ENCODE measurements around the gene TSSK2.

The TSSK2 gene

GRCh38 chr22:19106886-19107729, 24.0 kb upstream of the TSSK2 start:
- no peak for DNase-seq

- DNase-seq = no peak
Observed at GRCh38 chr22:19107730-19108074, 23.4 kb upstream of the TSSK2 start.

- no peak for DNase-seq
Observed at GRCh38 chr22:19108807-19109197, 22.3 kb upstream of the TSSK2 start.

DNA sequence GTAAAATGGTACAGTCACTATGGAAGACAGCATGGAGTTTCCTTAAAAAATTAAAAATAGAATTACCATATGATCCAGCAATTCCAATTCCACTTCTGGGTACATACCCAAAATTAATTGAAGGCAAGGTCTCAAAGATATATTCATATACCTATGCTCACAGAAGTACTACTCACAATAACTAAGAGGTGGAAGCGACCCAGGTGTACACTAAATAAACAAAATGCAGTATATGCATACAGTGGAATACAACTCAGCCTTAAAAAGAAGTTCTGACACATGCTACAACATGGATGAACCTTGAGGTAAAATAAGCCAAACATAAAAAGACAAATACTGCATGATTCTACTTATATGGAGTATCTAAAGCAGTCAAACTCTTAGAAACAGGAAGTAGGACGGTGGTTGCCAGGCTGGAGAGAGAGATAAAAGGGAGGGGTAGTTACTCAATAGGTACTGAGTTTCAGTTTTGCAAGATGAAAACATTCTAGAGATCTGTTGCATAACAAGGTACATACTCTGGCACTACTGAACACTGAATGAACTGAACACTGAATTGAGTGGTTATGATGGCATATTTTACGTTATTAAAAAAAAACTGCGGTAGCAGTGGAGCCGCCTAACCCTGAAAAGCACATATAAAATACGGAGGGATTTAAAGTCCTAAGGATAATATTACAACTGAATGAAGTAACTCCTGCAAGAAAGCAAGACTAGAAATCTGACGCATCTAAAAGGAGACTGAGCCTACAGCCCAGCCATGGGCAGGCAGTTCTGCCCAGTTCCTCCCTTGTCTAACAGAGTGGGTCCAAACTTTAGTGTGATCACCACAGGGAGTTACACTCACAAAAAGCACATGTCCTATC, 21.7 kb upstream of the TSSK2 start:
- peak; percentile 47 for DNase-seq

DNA sequence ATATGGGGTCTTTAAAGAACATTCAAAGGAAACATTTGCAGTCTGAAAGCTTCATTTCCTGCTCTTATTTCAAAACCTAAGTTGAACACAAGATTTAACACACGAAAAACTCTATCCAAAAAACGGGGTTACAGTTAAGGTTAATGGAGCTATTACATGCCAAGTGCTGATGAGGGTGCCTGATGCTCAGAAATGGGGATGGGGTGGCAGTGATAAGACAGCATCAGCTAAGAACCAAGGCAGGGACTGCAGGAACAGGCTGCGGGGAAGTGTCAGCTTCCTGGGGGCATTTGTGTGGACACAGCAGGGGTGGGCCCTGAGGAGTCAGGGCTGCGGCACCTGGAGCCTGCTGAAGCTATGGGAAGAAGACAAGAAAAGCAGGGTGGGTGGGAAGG, 21.0 kb upstream of the TSSK2 start:
- DNase-seq = no peak

GRCh38 chr22:19110646-19111045, 20.5 kb upstream of the TSSK2 start:
- DNase-seq = no peak

DNA sequence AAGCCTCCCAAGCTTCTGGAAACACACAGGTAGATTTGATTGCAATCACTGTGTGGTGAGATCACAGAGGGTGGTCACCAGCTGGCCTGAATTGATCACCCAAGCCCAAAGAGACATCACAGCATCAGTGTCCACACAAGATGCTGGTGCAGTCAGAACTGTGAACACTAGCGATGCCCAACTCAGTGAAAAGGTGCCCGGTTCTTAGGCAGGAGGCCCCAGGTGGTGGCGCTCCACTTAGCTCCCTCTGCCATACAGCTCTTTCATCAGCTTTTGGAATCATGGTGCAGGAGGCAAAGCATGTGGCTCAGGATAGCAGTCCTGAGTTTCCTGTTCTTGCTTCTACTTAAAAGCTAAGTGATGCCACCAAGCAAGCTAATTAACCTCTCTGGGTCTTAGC, 20.0 kb upstream of the TSSK2 start:
- DNase-seq = no peak

GRCh38 chr22:19111584-19111983, 19.5 kb upstream of the TSSK2 start:
- DNase-seq = no peak

DNA sequence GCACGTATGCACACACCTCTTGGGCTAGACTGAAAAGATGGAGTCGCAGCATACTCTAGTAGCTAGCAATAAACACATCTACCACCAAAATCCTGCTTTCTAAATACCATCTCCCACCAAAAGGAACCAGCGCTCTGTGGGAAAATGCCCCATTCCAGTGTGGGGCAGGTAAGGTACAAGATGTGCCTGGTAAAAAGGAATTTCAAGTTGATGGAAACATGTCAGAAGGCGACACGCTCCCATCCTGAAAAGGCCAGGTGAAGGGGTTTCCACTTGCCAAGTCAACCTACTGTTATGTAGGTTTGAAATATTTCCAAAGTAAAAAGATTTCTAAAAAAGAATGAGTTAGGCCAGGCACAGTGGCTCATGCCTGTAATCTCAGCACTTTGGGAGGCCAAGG, 17.7 kb upstream of the TSSK2 start:
- no peak for DNase-seq

DNA sequence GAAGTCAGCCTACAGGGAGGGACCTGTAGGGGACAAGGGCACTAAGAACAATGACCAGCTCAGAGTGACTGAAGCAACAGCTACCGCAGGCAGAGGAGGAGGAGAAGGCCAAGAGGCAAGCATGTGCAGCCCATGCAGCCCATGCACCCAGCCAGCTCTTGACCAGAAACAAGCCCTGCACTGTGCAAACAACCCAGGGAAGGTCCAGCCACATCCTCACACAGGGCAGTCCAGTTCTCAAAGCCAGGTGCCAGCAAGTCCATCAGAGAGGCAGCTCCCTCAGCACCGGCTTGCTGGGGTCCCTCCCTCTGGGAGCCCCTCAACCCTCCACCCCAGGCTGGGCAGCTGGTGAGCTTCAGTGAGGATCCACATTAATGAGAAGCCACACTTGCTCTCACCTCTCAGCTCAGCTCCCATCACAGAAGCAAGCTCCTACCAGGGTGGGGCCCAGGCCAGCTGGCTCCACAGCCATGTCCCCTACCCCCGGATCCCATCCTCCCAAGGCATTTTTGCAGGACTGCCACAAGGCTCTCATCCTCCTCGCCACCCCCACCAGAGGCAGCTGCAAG, 16.0 kb upstream of the TSSK2 start:
- no peak for DNase-seq

GRCh38 chr22:19115628-19116027, 15.5 kb upstream of the TSSK2 start:
- no peak for DNase-seq

DNA sequence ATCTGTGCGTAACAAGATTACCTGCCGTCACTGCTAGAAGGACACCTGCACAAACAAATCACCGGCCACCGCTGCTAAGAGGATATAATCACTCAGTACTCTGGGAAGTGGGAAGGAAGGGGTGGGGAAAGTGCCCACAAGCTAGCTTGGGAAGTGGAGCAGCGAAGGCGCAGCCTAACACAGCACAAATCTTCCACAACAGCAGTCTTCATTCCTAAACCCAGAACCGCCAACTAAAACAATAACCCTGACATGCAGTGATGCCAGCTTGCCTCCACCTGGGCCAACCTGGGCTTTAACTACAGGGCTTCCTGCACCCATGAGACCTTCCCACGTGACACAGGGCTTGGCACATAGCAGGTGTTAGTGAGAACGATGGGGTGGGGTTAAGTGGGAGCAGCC, 14.0 kb upstream of the TSSK2 start:
- DNase-seq = no peak

- peak; percentile 65 for DNase-seq
Observed at GRCh38 chr22:19118329-19118880, 12.7 kb upstream of the TSSK2 start.

GRCh38 chr22:19119949-19120348, 11.2 kb upstream of the TSSK2 start:
- DNase-seq = no peak

DNA sequence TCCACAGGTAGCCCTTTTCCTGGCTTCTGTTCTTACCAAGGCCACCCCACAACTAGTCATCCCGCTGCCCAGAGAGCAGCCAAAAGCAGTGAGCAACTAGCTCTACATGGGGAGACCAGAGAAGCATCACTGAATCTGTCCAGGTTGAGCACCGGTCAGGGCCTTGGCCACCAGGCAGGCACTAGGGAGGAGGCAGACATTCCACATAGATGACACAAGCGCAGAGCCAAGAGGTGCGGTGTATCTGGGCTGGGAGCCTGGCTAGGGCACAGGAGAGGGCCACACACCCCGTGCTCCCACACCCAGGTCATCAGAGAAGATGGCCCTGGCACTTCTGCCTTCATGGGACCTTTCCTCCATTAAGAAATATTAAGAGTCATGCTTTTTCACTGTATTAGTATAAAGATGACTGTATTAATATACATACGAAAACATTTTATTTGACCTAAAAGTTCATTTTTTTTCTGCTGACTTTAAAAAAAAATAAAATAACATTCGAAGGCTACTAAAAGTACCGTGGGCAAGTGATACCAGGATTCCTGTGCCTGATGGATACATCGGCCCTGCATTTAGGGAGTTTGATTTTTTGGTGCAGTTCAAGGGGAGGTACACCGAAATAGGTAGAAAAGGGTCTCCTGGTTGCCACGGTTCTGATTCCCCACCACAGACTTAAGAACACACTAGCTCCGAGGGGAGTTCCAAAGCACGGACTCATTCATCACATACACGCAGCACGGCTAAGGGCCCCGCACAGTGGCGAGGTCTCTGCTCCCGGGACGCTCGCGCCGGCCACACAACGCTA, 10.1 kb upstream of the TSSK2 start:
- no peak for DNase-seq

DNA sequence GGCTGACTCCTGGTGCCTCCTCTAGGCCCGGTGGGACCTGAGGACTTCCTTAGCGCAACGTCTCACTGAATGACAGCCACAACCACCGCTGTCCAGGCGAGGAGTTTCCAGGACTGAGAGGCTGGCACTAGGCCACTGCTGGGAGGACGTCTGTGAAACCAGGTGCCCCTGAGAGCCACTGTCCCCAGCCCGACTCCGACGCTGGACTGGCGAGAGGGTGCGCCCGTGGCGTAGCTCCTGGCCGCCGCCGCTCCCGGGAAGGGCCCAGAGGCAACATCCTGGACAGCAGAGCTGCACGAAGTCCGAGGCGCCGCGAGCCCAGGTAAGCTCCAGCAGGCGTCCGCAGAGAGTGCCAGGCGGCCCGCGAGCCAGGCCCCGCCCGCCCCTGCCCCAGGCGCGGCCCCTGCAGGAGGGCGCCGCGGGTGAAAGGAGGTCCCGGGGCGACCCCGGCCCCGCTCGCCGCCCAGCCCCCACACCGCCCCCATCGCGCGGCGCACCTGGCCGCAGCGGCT, 9.4 kb upstream of the TSSK2 start:
- DNase-seq = peak; percentile 19

DNA sequence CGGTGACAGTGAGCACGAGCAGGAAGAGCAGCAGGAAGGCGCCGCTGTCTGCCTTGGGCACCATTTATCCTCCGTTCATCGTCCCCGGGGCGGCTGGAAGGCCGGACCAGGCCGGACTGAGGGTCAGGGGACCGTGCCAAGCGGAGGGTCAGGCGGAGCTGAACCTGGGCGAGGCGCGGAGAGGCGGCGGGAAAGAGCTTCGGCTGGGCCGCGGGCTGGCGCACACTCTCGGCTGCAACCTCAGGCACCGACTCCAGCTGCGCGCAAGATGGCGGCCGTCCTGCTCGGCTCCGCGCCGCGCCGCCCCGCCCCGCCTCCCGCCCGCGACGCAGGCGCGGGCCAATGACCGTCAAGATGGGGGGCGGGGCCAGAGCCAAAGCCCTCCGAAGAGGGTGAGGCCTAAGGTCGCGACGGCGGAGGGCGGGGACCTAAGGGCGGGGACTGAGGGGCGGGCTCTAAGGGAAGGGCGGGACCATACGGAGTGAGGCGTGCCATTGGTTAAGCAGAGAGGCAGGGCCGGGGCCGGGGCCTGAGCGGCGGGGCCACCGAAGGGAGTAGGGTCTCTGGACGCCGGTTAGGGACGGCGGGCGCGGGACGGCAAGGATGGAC, 8.9 kb upstream of the TSSK2 start, which contains the start of gene DGCR2:
TSS of gene DGCR2 (minus strand) at position 270 of the 609 bp plus-strand sequence. CDS start at position 64, 206 bp downstream.
- peak; percentile 86 for DNase-seq

DNA sequence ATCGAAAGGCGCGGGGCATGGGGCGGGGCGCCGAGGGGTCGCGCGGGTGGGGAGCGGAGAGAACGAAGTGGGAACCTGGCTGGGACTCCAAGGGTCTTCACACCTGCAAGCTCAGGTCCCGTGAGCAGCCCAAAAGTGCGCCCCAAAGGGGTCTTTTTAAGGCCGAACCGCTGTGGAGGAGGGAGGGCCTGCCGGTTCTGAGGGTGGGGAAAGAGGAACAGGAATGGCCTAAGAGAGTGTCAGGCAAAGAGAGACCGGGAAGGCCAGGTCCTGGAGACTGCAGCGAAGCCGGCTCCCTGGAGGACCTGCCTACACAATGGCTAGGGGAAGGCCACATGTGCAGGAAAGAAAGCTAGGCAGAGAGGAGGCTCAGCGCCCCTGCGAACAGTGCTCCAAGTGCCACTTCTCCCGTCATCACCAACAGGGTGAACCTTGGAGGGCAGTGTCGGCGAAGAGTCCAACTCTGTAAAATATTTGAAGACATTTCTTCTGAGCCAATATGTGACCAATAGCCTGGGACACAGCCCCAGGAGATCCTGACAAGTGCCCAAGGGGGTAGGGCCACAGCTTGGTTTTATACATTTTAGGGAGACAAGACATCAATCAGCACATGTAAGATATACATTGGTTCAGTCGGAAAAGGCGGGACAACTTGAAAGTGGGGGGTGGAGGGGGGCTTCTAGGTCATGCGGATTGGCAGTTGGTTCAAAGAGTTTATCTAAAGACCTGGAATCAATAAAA, 8.2 kb upstream of the TSSK2 start:
- no peak for DNase-seq

GRCh38 chr22:19123936-19124335, 7.2 kb upstream of the TSSK2 start:
- no peak for DNase-seq

- no peak for DNase-seq
Observed at GRCh38 chr22:19124377-19124776, 6.7 kb upstream of the TSSK2 start.

GRCh38 chr22:19125011-19125410, 6.1 kb upstream of the TSSK2 start:
- no peak for DNase-seq

Measured in RPMI8226 (cell line).